ENCODE data around the gene TXN2.

DNA sequence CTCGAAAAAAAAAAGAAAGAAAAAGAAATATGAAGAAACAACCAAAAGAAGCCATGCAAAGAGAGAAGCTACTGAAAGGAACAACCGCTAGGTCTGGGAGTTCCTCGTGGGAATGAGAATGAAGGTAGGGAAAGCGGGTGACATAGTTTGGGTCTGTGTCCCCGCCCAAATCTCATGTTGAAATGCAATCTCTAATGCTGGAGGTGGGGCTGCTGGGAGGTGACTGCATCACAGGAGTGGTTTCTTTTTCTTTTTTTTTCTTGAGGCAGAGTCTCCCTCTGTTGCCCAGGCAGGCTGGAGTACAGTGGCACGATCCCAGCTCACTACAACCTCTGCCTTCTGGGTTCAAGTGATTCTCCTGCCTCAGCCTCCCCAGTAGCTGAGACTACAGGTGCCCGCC lies 9.7 kb upstream of the TXN2 start:
- TF ChIP-seq POLR2A (IDR thresholded peaks at IDR 0.05; ENCODE audit: low read length): no peak
- TF ChIP-seq GATA1 (IDR thresholded peaks at IDR 0.05; ENCODE audit: low read depth, low read length): no peak

All from erythroblast (primary cell).